GM18868 (cell line): Measurements from ENCODE around the gene PCDH9.

ENCODE experiments used
- ATAC-seq: cut with Tn5 transposase; IDR thresholded peaks from one replicate; pipeline ENCODE4 v1.9.1; 2021; ENCODE audit warnings: mild to moderate bottlenecking, moderate library complexity; ENCODE audit not compliant: unreplicated experiment

Gene PCDH9

GRCh38 chr13:66859078-66859477 lies 371.1 kb downstream of the PCDH9 start:
- ATAC-seq = no peak

GRCh38 chr13:66858163-66858562 lies 372.0 kb downstream of the PCDH9 start:
- ATAC-seq = no peak

DNA sequence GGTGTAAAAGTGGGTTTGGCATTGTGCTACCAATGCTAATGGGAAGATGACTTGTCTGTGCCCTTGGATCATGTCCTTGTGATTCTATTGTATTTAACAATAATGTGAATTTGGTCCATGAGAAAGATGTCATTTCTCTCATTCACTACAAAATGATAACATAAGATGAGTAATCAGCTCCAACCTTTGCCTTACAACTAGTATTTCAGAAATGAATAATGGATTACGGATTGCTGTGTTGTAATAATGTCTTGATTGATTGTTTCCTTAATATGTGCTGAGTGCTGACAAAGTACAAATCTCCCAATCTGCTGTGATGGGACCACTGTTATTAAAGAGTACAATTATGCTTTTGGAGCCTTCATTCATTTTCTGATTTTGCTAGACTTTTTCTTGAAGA lies 375.0 kb downstream of the PCDH9 start:
- ATAC-seq = no peak

DNA sequence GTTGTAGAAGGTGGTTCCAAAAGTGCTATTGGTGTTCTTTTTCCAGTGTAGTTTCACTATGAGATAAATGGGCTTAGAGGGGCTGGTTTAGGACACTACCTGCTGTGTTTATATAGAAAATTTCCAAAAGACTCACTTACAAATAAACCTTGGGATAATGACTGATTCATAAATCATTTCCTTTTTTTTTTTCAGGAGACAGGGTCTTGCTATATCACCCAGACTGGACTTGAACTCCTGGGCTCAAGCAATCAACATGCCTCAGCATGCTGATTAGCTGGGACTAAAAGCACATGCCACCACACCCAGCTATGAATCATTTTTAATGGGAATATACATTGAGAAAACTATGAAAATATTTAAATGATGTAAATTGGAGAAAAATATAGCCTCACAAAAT lies 376.6 kb downstream of the PCDH9 start:
- ATAC-seq = no peak

GRCh38 chr13:66849706-66850105 lies 380.4 kb downstream of the PCDH9 start:
- no peak for ATAC-seq

GRCh38 chr13:66847541-66847940 lies 382.6 kb downstream of the PCDH9 start:
- ATAC-seq = no peak

GRCh38 chr13:66845393-66845792 lies 384.7 kb downstream of the PCDH9 start:
- ATAC-seq = no peak

GRCh38 chr13:66844933-66845332 lies 385.2 kb downstream of the PCDH9 start:
- ATAC-seq = no peak

- ATAC-seq = no peak
Measured at GRCh38 chr13:66842766-66843165, 387.4 kb downstream of the PCDH9 start.

- ATAC-seq = no peak
Measured at GRCh38 chr13:66840621-66841020, 389.5 kb downstream of the PCDH9 start.

- ATAC-seq = no peak
Measured at GRCh38 chr13:66837246-66837645, 392.9 kb downstream of the PCDH9 start.

GRCh38 chr13:66835040-66835628 lies 395.0 kb downstream of the PCDH9 start:
- no peak for ATAC-seq

- peak; percentile 58 for ATAC-seq
Measured at GRCh38 chr13:66830940-66831716, 399.0 kb downstream of the PCDH9 start.

DNA sequence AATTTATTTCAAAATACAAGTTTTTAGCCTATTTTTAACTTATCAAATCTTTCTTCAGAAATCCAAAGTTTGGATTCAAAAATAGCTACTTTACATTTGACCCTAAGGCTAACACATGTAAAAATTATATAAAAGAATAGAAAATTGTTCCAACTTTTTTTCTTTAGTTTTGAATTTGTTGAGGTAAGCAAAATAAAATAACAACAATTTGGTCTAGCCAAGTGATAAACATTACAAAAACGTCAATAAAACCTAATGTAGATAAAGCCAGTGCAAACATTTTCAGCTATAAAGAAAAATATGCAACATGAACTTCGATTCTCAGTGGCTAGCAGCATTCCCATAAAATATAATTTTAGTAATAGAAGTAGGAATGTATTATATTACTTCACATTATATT lies 400.3 kb downstream of the PCDH9 start:
- no peak for ATAC-seq

DNA sequence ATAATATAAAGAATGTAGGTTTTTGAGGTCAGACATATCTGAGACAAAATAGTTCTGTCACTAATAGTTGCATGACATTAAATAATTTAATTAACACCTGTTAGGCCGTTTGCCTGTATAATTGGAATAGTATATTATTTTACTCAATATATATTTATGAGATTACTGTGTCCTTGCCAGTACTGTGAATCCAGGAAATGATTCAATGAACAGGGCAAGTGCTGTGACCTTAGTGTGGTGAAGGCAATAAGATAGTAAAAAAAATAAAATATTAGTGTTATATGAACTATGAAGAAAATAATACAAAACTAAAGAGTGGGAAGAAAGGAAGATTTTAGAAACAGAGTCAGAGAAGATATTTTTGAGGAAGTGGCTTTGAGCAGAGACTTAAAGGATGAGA lies 403.7 kb downstream of the PCDH9 start:
- ATAC-seq = no peak

- no peak for ATAC-seq
Measured at GRCh38 chr13:66821551-66821950, 408.6 kb downstream of the PCDH9 start.

GRCh38 chr13:66811455-66811854 lies 418.7 kb downstream of the PCDH9 start:
- no peak for ATAC-seq

GRCh38 chr13:66809485-66809884 lies 420.7 kb downstream of the PCDH9 start:
- no peak for ATAC-seq

GRCh38 chr13:66807251-66807650 lies 422.9 kb downstream of the PCDH9 start:
- ATAC-seq = no peak

DNA sequence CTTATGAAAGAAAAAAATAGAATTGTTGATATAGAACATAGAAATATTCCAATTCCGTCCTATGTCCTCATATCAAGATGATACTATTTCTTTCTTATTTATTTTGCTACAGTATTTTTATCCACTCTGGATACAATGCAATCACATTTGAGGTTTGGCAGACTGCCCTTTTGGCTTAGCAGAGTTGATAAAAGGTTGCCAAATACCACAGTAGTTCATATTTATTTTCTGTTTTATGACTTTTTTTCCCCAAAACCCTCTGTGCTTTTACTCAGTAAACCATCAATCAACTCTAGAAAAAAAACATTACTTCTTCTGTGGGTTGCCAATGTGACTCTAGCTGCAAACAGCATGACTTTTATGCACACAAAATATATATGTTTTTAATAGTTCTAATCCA lies 424.5 kb downstream of the PCDH9 start:
- ATAC-seq = no peak

DNA sequence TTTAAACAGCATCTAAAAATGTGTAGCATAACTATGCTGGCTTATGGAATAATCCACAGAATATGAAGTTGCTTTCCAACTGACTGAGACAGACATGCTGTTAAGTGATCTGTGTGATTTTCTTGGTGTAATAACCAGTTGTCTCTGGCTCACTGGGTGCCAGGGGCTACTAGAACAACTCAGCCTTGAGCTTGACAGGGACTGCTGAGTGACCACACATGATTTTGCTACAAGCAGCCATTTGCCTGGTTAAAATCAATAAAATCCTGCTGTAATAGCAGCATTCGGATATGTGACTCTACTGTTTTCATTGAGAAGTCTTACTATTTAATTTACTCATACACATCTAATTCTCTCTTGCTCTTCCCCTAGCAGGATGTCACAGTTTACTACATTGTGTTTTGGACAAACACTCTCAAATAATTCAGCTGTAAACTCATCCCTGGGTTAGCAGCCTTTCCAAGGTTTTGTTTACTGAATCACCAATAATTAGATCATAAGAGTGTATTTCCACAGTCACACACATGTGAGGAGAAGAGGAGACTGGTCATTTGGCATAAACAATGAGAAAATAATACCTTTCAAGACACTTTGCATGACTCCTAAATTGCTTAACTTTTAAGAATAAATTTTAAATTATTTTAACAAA lies 426.2 kb downstream of the PCDH9 start:
- no peak for ATAC-seq
